Measurements from ENCODE around the gene EMC1. TPM values are rescaled to one million over a fixed set of nuclear protein-coding genes. Genes with fewer than 3 reads are reported as not detected.
"Not testable (repeated sequence)": the region's sequence is repeated elsewhere in the genome, so short reads cannot be mapped to it uniquely, and the experiment has no call there.

Gene EMC1
- total RNA-seq, 2 experiments from 2014 or later: 41.3 to 50.1 TPM

GRCh38 chr1:19257178-19257914 lies 6.0 kb upstream of the EMC1 start:
- Histone ChIP-seq H2AFZ (ENCODE audit: low read length) (no peak overlapping the region), H3K36me3 (ENCODE audit: insufficient read depth, low read length) (peaks cover 93% of the 10 kb centered on the region), H3K4me1 (ENCODE audit: insufficient read depth, low read length, poor library complexity, severe bottlenecking) (peaks cover 20% of the 10 kb centered on the region), H3K9me3 (ENCODE audit: low read length) (no peaks in the 10 kb centered on the region), H3K9me2 (ENCODE audit: insufficient read depth, low read length) (no peaks in the 10 kb centered on the region), H3K79me2 (ENCODE audit: insufficient read depth, low read depth, low read length) (peaks cover 36% of the 10 kb centered on the region), H4K20me1 (ENCODE audit: insufficient read depth, low read length) (peaks cover 23% of the 10 kb centered on the region), H3K27ac (ENCODE audit: low read depth, low read length, poor library complexity, severe bottlenecking) (no peak overlapping the region), H3K4me2 (ENCODE audit: low read length) (no peak overlapping the region), H3K4me3 (ENCODE audit: low read depth, low read length, poor library complexity, severe bottlenecking) (no peak overlapping the region)
- no peak for DNase-seq (ENCODE audit: low spot score)
- ChIA-PET CTCF (ENCODE audit: unreplicated experiment) (no interaction called here), POLR2A (interaction anchor here (0.6 kb wide), 2 partner anchors 12 to 244 kb away, joined by 3 read pairs; no protein-coding TSS in a partner anchor)
- intact Hi-C loops (cut with micrococcal nuclease; ENCODE audit: unreplicated experiment): loop anchor here (10.0 kb wide), 1 partner anchor 397 kb away; no protein-coding TSS in a partner anchor
- no peak for TF ChIP-seq CTCF (conservative IDR thresholded peaks at IDR 0.05; ENCODE audit: low read length)
- BruUV-seq (replicated peaks): no TSS peak

- DNase-seq (ENCODE audit: low spot score); CTCF ChIA-PET (ENCODE audit: unreplicated experiment); H3K4me3 ChIP-seq (ENCODE audit: low read depth, low read length, poor library complexity, severe bottlenecking); H3K9me3 ChIP-seq (ENCODE audit: low read length); H3K4me2 ChIP-seq (ENCODE audit: low read length); H2AFZ ChIP-seq (ENCODE audit: low read length); BruUV-seq (replicated peaks); H3K27ac ChIP-seq (ENCODE audit: low read depth, low read length, poor library complexity, severe bottlenecking); H3K9me2 ChIP-seq (ENCODE audit: insufficient read depth, low read length): not testable (repeated sequence)
- Histone ChIP-seq H4K20me1 (ENCODE audit: insufficient read depth, low read length) (peaks cover 23% of the 10 kb centered on the region), H3K36me3 (ENCODE audit: insufficient read depth, low read length) (peaks cover 87% of the 10 kb centered on the region), H3K4me1 (ENCODE audit: insufficient read depth, low read length, poor library complexity, severe bottlenecking) (peaks cover 20% of the 10 kb centered on the region), H3K79me2 (ENCODE audit: insufficient read depth, low read depth, low read length) (peaks cover 45% of the 10 kb centered on the region)
- POLR2A ChIA-PET: interaction anchor here (0.6 kb wide), 1 partner anchor 148 kb away, joined by 3 read pairs; no protein-coding TSS in a partner anchor
- intact Hi-C loops (cut with micrococcal nuclease; ENCODE audit: unreplicated experiment): loop anchor here (10.0 kb wide), 1 partner anchor 398 kb away; no protein-coding TSS in a partner anchor
Measured at GRCh38 chr1:19256301-19256700, 5.0 kb upstream of the EMC1 start.

GRCh38 chr1:19255288-19255687 lies 4.0 kb upstream of the EMC1 start:
- BruUV-seq (replicated peaks): no TSS peak
- Histone ChIP-seq H4K20me1 (ENCODE audit: insufficient read depth, low read length) (peaks cover 23% of the 10 kb centered on the region), H3K27ac (ENCODE audit: low read depth, low read length, poor library complexity, severe bottlenecking) (no peak overlapping the region), H2AFZ (ENCODE audit: low read length) (no peak overlapping the region), H3K4me3 (ENCODE audit: low read depth, low read length, poor library complexity, severe bottlenecking) (no peak overlapping the region), H3K36me3 (ENCODE audit: insufficient read depth, low read length) (peaks cover 78% of the 10 kb centered on the region), H3K79me2 (ENCODE audit: insufficient read depth, low read depth, low read length) (peaks cover 55% of the 10 kb centered on the region), H3K4me2 (ENCODE audit: low read length) (no peak overlapping the region), H3K9me3 (ENCODE audit: low read length) (no peaks in the 10 kb centered on the region), H3K9me2 (ENCODE audit: insufficient read depth, low read length) (no peaks in the 10 kb centered on the region), H3K4me1 (ENCODE audit: insufficient read depth, low read length, poor library complexity, severe bottlenecking) (peaks cover 24% of the 10 kb centered on the region)
- CTCF ChIA-PET (ENCODE audit: unreplicated experiment): no interaction called here
- TF ChIP-seq EZH2phosphoT487 (IDR thresholded peaks at IDR 0.05; ENCODE audit: borderline replicate concordance, low read depth, low read length) (no peak), CTCF (conservative IDR thresholded peaks at IDR 0.05; ENCODE audit: low read length) (no peak)
- POLR2A ChIA-PET: interaction anchor here (0.6 to 0.7 kb wide), 4 partner anchors 9 to 133 kb away, joined by 3 to 6 read pairs (median 4); no protein-coding TSS in a partner anchor
- intact Hi-C loops (cut with micrococcal nuclease; ENCODE audit: unreplicated experiment): loop anchor here (10.0 kb wide), 1 partner anchor 400 kb away; no protein-coding TSS in a partner anchor
- no peak for DNase-seq (ENCODE audit: low spot score)

Measured in OCI-LY7 (cell line).